Thoracic aorta (tissue), 2 donors: ENCODE data around the gene CDRT4. TPM values are rescaled to one million over a fixed set of nuclear protein-coding genes. Genes with fewer than 3 reads are reported as not detected.

Experiments
- ATAC-seq: fragments of 150-250 bp; one replicate; pipeline ENCODE4 v1.8.0; 2017; ENCODE audit warnings: low read depth; ENCODE audit not compliant: insufficient number of reproducible peaks, low FRiP score
- DNase-seq: peaks from one replicate; pipeline ENCODE4 v3.0.0-alpha.2; 2020; ENCODE audit warnings: low spot score
- H3K27ac ChIP-seq, 2 donors: fragments of 200-600 bp; sonication (generic); 1 replicate in 1 of 2; 2 replicates in 1 of 2; pipeline ENCODE4 v1.5.1; 2016; ENCODE audit warnings: mild to moderate bottlenecking in 2 of 2, moderate library complexity in 2 of 2
- H3K27me3 ChIP-seq: fragments of 200-600 bp; sonication (generic); replicated peaks from 2 replicates; pipeline ENCODE4 v1.6.0; 2016; ENCODE audit warnings: mild to moderate bottlenecking; ENCODE audit not compliant: insufficient read depth
- H3K36me3 ChIP-seq: fragments of 200-600 bp; sonication (generic); one replicate; pipeline ENCODE4 v1.5.1; 2016
- H3K4me1 ChIP-seq, 2 donors: fragments of 200-600 bp; sonication (generic); 1 replicate in 1 of 2; 2 replicates in 1 of 2; pipeline versions ENCODE4 v1.5.1 to v1.6.0; 2016; ENCODE audit warnings: low read depth in 2 of 2, mild to moderate bottlenecking in 1 of 2; ENCODE audit not compliant: control insufficient read depth in 1 of 2
- H3K4me3 ChIP-seq: fragments of 200-600 bp; sonication (generic); 2 replicates; pipeline ENCODE4 v1.5.1; 2016; ENCODE audit warnings: mild to moderate bottlenecking
- H3K9me3 ChIP-seq: fragments of 200-600 bp; sonication (generic); 2 replicates; pipeline ENCODE4 v1.5.1; 2016
- total RNA-seq, 2 donors: library from RNA; depleted of rRNA; stranded (reverse); fragments of >200 nt; gene quantifications; one replicate each; pipeline versions ENCODE4 v1.1.0 to v1.2.3, GENCODE V29; 2016
- TF ChIP-seq, protein P1 (sequence below): fragments of 200-600 bp; sonication (generic); IDR thresholded peaks from one replicate; pipeline ENCODE4 v1.5.1; 2019; ENCODE audit warnings: antibody characterized with exemption

Gene CDRT4
- total RNA-seq, 2 donors from 2014 or later = 13.5 to 22.2 TPM

DNA sequence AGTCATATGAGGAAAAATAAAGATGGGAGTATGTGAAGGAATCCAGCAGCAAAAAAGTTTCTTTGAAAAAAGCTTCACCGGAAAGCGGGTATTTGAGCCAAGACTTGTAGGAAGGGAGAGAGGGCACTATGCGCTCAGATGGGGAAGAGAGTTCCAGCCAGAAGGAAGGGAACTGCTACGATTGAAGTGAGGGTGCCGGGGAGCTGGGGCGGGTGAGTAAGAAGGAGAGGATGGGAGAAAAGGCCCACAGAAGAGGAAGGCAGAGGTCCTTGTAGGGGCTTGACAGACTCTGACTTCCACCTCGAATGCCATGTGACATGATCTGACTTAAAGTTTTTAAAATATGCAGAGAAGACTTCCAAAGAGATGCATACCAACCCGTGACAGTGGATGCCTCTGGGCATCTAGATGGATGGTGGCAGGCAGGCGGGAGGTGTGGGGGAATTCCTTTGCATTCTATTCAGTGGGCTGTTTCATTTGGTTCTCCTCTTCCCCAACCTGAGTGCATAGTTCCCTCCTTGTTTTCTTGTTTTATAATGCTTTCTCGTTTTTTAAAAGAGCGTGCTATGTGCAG is 44.9 kb downstream of the CDRT4 start:
- H3K36me3 ChIP-seq = no peaks in the 10 kb centered on the region
- no peaks in the 10 kb centered on the region for H3K4me1 ChIP-seq
- no peak for DNase-seq
- H3K27me3 ChIP-seq = no peaks in the 10 kb centered on the region
- no peaks in the 10 kb centered on the region for H3K9me3 ChIP-seq
- no peak for ATAC-seq
- H3K4me3 ChIP-seq = no peak overlapping the region
- TF ChIP-seq, protein P1, sequence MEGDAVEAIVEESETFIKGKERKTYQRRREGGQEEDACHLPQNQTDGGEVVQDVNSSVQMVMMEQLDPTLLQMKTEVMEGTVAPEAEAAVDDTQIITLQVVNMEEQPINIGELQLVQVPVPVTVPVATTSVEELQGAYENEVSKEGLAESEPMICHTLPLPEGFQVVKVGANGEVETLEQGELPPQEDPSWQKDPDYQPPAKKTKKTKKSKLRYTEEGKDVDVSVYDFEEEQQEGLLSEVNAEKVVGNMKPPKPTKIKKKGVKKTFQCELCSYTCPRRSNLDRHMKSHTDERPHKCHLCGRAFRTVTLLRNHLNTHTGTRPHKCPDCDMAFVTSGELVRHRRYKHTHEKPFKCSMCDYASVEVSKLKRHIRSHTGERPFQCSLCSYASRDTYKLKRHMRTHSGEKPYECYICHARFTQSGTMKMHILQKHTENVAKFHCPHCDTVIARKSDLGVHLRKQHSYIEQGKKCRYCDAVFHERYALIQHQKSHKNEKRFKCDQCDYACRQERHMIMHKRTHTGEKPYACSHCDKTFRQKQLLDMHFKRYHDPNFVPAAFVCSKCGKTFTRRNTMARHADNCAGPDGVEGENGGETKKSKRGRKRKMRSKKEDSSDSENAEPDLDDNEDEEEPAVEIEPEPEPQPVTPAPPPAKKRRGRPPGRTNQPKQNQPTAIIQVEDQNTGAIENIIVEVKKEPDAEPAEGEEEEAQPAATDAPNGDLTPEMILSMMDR = no peak
- H3K27ac ChIP-seq = no peak overlapping the region

DNA sequence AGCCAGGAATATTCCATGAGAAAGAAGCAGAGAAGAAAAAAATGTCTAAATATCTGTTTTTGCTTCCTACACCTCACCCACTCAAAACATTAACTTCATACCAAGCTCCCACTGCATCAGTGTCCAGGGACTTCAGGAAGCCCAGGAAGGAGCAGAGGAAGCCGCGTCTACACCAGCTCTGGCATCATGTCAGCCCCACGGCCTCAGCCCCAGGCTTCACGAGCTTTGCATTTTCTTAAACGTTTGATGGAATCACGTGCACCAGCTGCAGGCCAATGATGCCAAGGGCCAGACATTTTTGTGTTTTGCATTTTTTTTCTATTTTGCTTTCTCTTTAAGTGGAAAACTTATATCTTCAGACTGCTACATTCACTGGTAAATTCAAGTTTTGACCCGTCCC is 48.6 kb downstream of the CDRT4 start:
- DNase-seq = no peak
- H3K4me1 ChIP-seq = peaks cover 0 to 5% of the 10 kb centered on the region in 2 donors
- no peaks in the 10 kb centered on the region for H3K9me3 ChIP-seq
- H3K4me3 ChIP-seq = no peak overlapping the region
- TF ChIP-seq, protein P1 = no peak
- H3K27me3 ChIP-seq = no peaks in the 10 kb centered on the region
- ATAC-seq = no peak
- no peaks in the 10 kb centered on the region for H3K36me3 ChIP-seq
- H3K27ac ChIP-seq = no peak overlapping the region

DNA sequence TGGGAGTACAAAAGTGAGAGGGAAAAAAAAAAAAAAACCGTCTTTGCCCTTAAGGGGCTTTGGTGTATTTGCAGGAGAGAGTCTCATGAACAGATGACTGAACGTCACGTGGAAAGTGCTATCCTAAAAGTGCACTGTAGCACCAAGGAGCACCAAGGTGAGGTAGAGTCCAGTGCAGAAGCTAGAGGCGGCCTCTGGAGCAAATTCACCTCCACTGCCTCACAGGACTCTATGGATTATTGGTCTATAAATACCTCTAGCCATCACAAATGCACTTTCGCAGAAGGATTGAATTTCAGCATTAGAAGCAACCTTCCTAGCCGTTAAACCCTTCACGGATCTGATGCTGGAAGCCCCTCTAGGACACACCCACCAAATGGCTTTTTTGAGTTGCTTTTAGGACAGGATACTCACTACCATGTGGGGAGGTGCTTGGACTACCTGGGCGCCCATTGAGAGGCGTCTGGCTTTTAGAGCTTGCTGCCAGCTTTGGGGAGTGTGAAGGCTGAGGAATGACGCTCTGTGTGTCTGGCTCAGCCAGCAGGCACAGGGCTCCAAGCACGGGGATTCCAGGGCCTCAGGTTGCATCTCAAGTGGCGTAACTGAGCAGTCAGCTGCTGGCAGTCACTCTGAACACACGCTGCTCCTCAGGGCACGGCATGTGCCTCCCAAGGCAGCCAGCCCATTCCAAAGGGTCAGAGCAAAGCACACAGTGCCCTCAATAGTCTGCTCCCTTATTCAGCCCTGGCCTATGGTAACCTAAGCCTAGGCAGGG is 52.7 kb downstream of the CDRT4 start:
- no peak for DNase-seq
- no peaks in the 10 kb centered on the region for H3K27me3 ChIP-seq
- ATAC-seq = no peak
- no peaks in the 10 kb centered on the region for H3K9me3 ChIP-seq
- no peak overlapping the region for H3K4me3 ChIP-seq
- peak overlapping the region in 1 of 2 donors; percentile 31 for H3K27ac ChIP-seq
- peaks cover 7 to 25% of the 10 kb centered on the region in 2 donors for H3K4me1 ChIP-seq
- TF ChIP-seq, protein P1 = no peak
- no peaks in the 10 kb centered on the region for H3K36me3 ChIP-seq

DNA sequence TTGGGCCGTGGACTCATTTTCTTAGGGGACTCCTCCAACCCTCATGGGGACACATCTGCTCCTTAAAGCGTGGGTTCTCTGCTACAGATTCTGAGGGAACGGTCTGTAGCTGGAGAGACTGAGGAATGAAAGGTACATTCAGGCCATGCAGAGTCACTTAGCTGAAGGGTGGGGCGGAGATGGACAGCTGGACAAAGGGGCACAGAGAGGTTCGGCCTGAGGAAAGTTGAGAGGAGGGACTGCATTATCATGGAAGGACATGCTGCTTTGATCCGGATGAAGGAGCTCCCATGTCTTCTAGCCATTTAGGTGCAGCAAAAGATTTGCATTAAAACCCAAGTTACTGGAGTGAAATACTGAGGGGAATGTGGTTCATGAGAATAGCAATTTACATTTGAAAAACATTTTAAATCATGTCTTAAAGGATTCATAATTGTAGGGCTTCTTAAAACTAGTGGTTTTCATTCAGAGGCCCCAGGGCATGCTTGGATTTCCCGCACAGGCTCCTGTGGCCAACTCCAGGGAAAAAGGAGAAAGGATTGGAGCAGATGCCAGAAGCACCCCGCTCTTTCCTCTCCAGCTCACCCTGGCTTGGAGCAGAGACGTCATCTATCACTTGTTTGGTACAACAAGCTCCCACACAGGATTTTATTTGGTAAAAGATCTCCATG is 54.2 kb downstream of the CDRT4 start:
- Histone ChIP-seq H3K4me3 (no peak overlapping the region), H3K4me1 (peaks cover 10 to 36% of the 10 kb centered on the region in 2 donors), H3K36me3 (no peaks in the 10 kb centered on the region), H3K27ac (no peak overlapping the region), H3K9me3 (no peaks in the 10 kb centered on the region), H3K27me3 (no peaks in the 10 kb centered on the region)
- no peak for DNase-seq
- ATAC-seq = no peak
- TF ChIP-seq, protein P1 = no peak

DNA sequence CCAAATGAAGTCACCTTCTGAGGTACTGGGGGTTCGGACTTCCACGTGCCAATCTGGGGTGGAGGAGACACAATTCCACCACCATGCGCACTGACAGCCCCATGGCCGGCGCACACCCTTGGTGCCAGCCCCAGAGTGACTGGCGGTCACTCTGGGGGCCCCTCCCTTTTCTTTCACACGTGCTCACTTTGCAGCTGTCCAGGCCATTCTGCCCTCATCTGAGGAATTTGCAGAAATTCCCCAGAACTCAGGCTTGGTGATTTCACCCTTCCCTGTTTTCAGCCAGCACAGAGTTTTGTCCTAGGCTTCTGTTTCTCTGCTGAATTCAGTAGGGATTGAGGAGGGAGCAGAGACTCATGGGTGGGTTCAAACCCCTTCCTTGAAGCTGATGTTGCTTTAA is 54.8 kb downstream of the CDRT4 start:
- Histone ChIP-seq H3K36me3 (no peaks in the 10 kb centered on the region), H3K4me3 (no peak overlapping the region), H3K9me3 (no peaks in the 10 kb centered on the region), H3K27ac (no peak overlapping the region), H3K27me3 (no peaks in the 10 kb centered on the region), H3K4me1 (peaks cover 10 to 36% of the 10 kb centered on the region in 2 donors)
- DNase-seq = no peak
- ATAC-seq = no peak
- TF ChIP-seq, protein P1 = no peak
